GM10266 (cell line): ENCODE data around the gene ASB7.
"Not testable (repeated sequence)": the region's sequence is repeated elsewhere in the genome, so short reads cannot be mapped to it uniquely, and the experiment has no call there.

Experiments used
- DNase-seq: peaks from one replicate; pipeline ENCODE4 v3.0.0; 2012; ENCODE audit errors: extremely low spot score
- CTCF ChIP-seq: IDR thresholded peaks from 2 replicates; pipeline ENCODE4 v1.5.1; 2012; ENCODE audit warnings: mild to moderate bottlenecking, low read depth; ENCODE audit not compliant: control insufficient read depth, insufficient read depth; ENCODE audit errors: missing control alignments

Gene ASB7

GRCh38 chr15:100573526-100573925 is 28.9 kb upstream of the ASB7 start:
- TF ChIP-seq CTCF, result no peak

GRCh38 chr15:100580414-100580813 is 22.0 kb upstream of the ASB7 start:
- no peak for TF ChIP-seq CTCF
- no peak for DNase-seq

More at GRCh38 chr15:100573526-100573925, 28.9 kb upstream of the ASB7 start:
- DNase-seq, result no peak

GRCh38 chr15:100588638-100589242 is 13.6 kb upstream of the ASB7 start:
- no peak for TF ChIP-seq CTCF
- DNase-seq, result no peak

- DNase-seq, result not testable (repeated sequence)
Observed at GRCh38 chr15:100591163-100591562, 11.2 kb upstream of the ASB7 start.

- DNase-seq, result no peak
Observed at GRCh38 chr15:100591835-100592234, 10.6 kb upstream of the ASB7 start.

GRCh38 chr15:100592898-100593297 is 9.5 kb upstream of the ASB7 start:
- DNase-seq, result no peak
- TF ChIP-seq CTCF, result no peak

More at GRCh38 chr15:100591835-100592234, 10.6 kb upstream of the ASB7 start:
- TF ChIP-seq CTCF, result no peak

- no peak for DNase-seq
- no peak for TF ChIP-seq CTCF
Observed at GRCh38 chr15:100593431-100593830, 9.0 kb upstream of the ASB7 start.

- DNase-seq, result no peak
- TF ChIP-seq CTCF, result no peak
Observed at GRCh38 chr15:100595964-100596363, 6.4 kb upstream of the ASB7 start.
